ENCODE data around the gene ZDHHC12.
A peak's percentile ranks its signal among the peaks of the same experiment; 100 is the strongest.

Gene ZDHHC12

DNA sequence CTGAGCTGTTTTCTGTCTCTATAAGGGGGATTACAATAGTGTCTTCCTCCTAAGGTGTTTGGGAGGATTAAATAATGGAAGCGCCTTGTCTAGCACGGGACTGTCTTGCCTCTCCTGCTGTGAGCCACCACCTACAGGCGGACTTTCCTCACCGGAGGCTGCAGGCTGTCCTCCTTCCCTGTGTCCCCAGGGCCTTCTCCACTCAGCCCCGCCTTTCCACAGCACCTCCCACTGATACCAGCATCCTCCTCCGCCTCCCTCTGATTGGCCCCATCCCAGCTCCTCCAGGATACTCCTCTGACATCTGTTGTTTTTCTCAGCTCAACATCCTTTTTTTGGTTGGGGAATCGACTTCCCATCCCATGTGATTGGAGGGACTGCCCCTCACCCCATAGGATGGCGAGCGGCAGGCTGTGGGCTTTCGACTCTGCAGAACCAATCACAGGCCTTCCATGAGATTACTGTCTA lies 851 bp upstream of the ZDHHC12 start:
- TF ChIP-seq, protein P1, sequence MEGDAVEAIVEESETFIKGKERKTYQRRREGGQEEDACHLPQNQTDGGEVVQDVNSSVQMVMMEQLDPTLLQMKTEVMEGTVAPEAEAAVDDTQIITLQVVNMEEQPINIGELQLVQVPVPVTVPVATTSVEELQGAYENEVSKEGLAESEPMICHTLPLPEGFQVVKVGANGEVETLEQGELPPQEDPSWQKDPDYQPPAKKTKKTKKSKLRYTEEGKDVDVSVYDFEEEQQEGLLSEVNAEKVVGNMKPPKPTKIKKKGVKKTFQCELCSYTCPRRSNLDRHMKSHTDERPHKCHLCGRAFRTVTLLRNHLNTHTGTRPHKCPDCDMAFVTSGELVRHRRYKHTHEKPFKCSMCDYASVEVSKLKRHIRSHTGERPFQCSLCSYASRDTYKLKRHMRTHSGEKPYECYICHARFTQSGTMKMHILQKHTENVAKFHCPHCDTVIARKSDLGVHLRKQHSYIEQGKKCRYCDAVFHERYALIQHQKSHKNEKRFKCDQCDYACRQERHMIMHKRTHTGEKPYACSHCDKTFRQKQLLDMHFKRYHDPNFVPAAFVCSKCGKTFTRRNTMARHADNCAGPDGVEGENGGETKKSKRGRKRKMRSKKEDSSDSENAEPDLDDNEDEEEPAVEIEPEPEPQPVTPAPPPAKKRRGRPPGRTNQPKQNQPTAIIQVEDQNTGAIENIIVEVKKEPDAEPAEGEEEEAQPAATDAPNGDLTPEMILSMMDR (IDR thresholded peaks at IDR 0.05; ENCODE audit: insufficient read depth, low read depth, low read length, missing control alignments), result no peak
- DNase-seq (ENCODE audit: low read depth), result peak; percentile 79
- peak overlapping the region; percentile 76 for H3K4me3 ChIP-seq (ENCODE audit: low read depth, low read length)

DNA sequence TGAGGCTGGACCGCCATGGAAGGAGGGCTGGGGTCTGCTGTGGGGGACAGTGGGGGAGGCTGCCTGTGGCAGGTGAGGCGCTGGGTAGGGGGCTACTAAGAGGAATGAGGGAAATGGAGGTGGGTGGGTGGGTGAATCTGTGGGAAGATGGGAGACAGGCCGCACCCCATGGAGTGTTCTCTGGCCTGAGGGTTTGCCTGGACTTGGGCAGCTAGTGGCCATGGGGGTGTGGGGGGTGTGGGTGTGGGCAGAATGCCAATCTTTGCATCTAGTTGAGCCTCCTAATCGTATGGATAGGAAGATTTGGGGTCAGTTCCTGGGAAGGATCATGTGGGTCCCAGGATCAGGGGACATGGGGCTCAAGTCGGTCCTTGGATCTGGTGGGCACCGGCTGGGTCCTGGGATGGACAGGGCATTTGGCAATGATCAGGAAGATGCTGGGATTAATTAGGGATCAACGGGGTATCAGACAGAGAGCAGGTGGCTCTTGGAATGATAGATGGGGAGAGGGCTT lies 518 bp downstream of the ZDHHC12 start:
- H3K4me3 ChIP-seq (ENCODE audit: low read depth, low read length), result peak overlapping the region; percentile 66
- DNase-seq (ENCODE audit: low read depth), result no peak
- TF ChIP-seq, protein P1 (IDR thresholded peaks at IDR 0.05; ENCODE audit: insufficient read depth, low read depth, low read length, missing control alignments), result no peak

DNA sequence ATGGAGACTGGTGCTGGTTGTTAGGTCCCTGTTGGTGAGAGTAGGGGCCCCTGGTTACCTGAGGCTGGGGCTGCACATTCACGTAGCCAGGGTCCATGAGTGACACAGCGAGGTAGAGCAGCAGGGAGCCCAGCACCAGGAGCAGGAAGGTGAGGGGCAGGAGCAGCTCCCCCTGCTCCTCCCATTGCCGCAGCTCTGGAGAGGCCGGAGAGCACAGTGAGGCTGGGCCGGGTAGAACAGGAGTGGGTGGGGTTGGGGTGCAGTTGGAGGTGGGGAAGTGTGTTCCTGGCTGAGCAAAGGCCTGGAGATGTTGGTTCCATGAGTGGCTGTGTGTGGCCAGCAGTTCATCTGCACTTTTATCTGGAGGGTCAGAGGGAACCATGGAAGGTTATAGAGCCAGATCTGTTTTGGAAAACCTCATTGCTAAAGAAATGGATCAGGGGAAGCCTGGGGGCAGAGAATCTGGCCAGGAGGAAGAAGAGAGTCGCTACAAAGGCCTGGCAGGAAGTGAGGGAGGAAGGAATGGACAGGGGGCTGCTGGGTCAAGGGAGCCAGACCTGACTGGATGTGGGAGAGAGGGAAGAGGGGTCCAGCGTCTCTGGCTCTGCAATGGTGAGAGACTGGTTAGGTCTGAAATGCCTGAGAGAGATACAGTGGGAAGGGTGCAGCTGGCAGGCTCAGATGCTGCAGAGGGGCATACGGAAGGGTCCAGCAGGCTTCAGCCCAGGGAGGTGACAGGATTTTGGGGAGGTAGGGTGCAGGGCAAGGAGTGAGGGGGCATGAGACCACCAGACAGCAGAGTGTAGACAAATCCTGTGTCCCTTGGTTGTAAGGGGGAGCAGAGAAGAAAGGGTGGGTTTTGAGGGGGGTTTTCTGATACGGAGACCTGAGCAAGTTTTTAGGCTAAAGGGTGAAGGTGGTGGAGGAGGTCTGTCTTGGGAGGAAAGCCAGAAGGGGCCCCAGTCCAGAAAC lies 1.3 kb downstream of the ZDHHC12 start:
- TF ChIP-seq, protein P1 (IDR thresholded peaks at IDR 0.05; ENCODE audit: insufficient read depth, low read depth, low read length, missing control alignments), result no peak
- no peak for DNase-seq (ENCODE audit: low read depth)

DNA sequence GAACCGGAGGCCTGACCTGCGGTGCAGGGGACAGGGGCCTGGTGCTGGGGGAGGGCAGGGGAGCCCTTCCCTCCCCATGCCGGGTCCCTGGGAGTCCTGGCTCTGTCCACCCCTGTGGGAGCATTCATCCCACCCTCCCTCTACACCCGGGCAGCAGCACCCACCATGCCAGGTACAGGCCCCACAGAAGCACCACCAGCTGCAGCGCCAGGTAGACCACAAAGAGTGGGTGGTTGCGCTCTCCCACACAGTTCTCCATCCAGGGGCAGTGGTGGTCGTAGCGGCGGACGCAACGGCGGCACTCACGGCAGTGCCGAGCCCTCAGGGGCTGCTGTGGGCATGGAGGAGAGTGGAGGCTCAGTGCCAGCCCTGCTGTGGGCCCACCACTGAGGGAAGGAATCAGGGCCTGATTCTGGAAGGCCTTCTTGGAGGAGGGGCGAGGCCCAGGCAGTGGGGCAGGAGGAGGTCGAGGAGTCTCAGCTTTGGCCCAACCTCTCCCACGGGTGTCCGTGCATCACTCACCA lies 2.4 kb downstream of the ZDHHC12 start:
- H3K4me3 ChIP-seq (ENCODE audit: low read depth, low read length), result no peak overlapping the region
- TF ChIP-seq, protein P1 (IDR thresholded peaks at IDR 0.05; ENCODE audit: insufficient read depth, low read depth, low read length, missing control alignments), result no peak
- DNase-seq (ENCODE audit: low read depth), result no peak

More for the DNA sequence above, 1.3 kb downstream of the ZDHHC12 start:
- H3K4me3 ChIP-seq (ENCODE audit: low read depth, low read length), result peak overlapping the region; percentile 66

DNA sequence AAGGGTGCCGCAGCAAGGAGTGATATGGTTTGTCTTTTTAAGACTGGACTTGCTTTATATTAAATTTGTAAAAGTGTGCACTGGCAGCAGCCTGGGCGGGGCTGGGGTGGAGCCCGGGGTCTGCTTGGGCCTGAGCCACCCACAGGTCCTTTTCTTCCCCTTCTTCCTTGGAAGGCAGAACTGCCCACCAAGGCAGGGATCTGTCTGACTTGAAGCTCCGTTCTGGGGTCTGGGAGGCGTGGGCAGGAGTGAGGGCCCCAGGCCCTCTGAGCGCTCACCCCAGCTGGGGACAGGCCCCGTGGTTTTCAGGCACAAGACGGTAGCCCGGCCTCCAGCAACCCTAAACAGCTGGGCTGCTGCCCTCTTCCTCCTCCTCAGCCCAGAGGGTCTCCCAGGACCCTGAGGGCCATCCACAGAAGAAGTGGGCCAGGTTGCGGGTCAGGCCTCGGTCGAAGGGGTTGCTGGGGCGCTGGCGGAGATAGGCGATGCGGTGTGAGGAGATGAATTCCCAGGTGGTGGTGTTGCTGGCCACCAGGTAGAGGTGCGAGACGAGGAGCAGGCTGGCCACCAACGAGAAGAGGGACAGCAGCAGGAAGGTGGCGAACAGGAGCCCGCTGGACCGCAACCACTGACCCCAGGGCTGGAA lies 3.0 kb downstream of the ZDHHC12 start:
- TF ChIP-seq, protein P1 (IDR thresholded peaks at IDR 0.05; ENCODE audit: insufficient read depth, low read depth, low read length, missing control alignments), result no peak
- DNase-seq (ENCODE audit: low read depth), result no peak
- H3K4me3 ChIP-seq (ENCODE audit: low read depth, low read length), result no peak overlapping the region

DNA sequence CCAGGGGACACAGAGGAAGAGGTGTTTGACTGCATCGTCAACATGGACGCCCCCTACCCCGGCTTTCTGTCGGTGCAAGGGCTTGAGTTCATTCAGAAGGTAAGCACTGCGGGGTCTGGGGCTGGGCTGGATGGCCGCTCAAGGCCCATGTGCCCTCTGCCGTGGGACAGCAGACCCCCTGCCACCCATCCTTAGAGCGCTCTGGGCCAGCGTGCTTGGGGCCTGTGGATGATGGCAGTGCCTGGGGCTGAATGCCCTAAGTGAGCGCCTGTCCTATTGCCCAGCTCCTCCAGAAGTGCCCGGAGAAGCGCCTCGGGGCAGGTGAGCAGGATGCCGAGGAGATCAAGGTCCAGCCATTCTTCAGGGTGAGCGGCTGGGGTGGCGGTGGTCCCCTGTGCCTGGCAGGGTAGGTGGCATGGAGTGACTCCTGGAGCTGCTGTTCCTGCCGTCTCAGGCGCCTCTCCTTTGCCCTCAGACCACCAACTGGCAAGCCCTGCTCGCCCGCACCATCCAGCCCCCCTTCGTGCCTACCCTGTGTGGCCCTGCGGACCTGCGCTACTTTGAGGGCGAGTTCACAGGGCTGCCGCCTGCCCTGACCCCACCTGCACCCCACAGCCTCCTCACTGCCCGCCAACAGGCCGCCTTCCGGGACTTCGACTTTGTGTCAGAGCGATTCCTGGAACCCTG lies 3.9 kb downstream of the ZDHHC12 start:
- H3K4me3 ChIP-seq (ENCODE audit: low read depth, low read length), result no peak overlapping the region
- TF ChIP-seq, protein P1 (IDR thresholded peaks at IDR 0.05; ENCODE audit: insufficient read depth, low read depth, low read length, missing control alignments), result no peak
- DNase-seq (ENCODE audit: low read depth), result no peak

Measured in GM12865 (cell line).